Spleen (tissue), 11 donors: ENCODE results near the gene LRRFIP2. TPM values are rescaled to one million over a fixed set of nuclear protein-coding genes. Genes with fewer than 3 reads are reported as not detected.
A peak's percentile ranks its signal among the peaks of the same experiment; 100 is the strongest.
"Not testable (repeated sequence)": the region's sequence is repeated elsewhere in the genome, so short reads cannot be mapped to it uniquely, and the experiment has no call there.

Source experiments
- DNase-seq: peaks from one replicate; pipeline ENCODE4 v3.0.0-alpha.2; 2020
- H3K27ac ChIP-seq, 8 donors: fragments of 200-600 bp; sonication (generic) in 7 of 8; 1 replicate in 4 of 8; 2 replicates in 4 of 8; pipeline versions ENCODE4 v1.5.0 to v1.8.0; 2016 to 2021; ENCODE audit warnings: inconsistent platforms in 4 of 8, mild to moderate bottlenecking in 4 of 8, moderate library complexity in 1 of 8
- H3K27me3 ChIP-seq, 7 donors: fragments of 200-600 bp; sonication (generic) in 6 of 7; replicated peaks in 1 of 7; 1 replicate in 4 of 7; 2 replicates in 3 of 7; pipeline versions ENCODE4 v1.5.0 to v1.8.0; 2016 to 2021; ENCODE audit warnings: inconsistent platforms in 3 of 7, mild to moderate bottlenecking in 1 of 7
- H3K36me3 ChIP-seq, 6 donors: fragments of 200-600 bp; sonication (generic) in 5 of 6; 1 replicate in 4 of 6; 2 replicates in 2 of 6; pipeline versions ENCODE4 v1.5.0 to v1.8.0; 2016 to 2021; ENCODE audit warnings: inconsistent platforms in 2 of 6
- H3K4me1 ChIP-seq, 6 donors: fragments of 200-600 bp; sonication (generic) in 5 of 6; 1 replicate in 3 of 6; 2 replicates in 3 of 6; pipeline versions ENCODE4 v1.5.0 to v1.8.0; 2016 to 2021; ENCODE audit warnings: inconsistent platforms in 3 of 6
- H3K4me3 ChIP-seq, 8 donors: fragments of 200-600 bp; sonication (generic) in 7 of 8; 1 replicate in 4 of 8; 2 replicates in 4 of 8; pipeline versions ENCODE4 v1.5.0 to v1.8.0; 2016 to 2021; ENCODE audit warnings: inconsistent platforms in 4 of 8, mild to moderate bottlenecking in 4 of 8, moderate library complexity in 2 of 8
- H3K9me3 ChIP-seq, 8 donors: fragments of 200-600 bp; sonication (generic) in 7 of 8; 1 replicate in 4 of 8; 2 replicates in 4 of 8; pipeline versions ENCODE4 v1.5.0 to v1.8.0; 2016 to 2021; ENCODE audit warnings: inconsistent platforms in 4 of 8
- POLR2A ChIP-seq, 3 donors: fragments of 450-650 bp; IDR thresholded peaks; one replicate each; pipeline ENCODE4 v1.5.1; 2017; ENCODE audit warnings: antibody characterized with exemption in 3 of 3, mild to moderate bottlenecking in 1 of 3
- POLR2AphosphoS5 ChIP-seq, 3 donors: sonication (generic); formaldehyde crosslinking; IDR thresholded peaks; one replicate each; pipeline ENCODE4 v1.5.1; 2017; ENCODE audit warnings: antibody characterized with exemption in 3 of 3
- WGBS, 5 donors: extraction: QIAGEN DNeasy Blood & Tissue Kit in 3 of 5; methylation state at CpG; one replicate each; pipeline versions ENCODE4 v1.1.5 to v1.1.7; 2013 to 2018; 5-methylcytosine and 5-hydroxymethylcytosine counted together
- intact Hi-C: fragments of 100-400 bp; cut with DNase I; formaldehyde crosslinking; loops from one replicate; pipeline ENCODE4 v1.15.0; 2023; ENCODE audit warnings: low total_unique reads
- polyA plus RNA-seq, 3 donors: library from polyadenylated mRNA; stranded (reverse); fragments of 200-250 nt; gene quantifications; one replicate each; pipeline ENCODE4 v1.2.1, GENCODE V29; 2013
- total RNA-seq, 7 donors: library from RNA; depleted of rRNA in 3 of 7; stranded (reverse); fragments of >200 nt in 3 of 7; fragmentation: NEBNext Ultra II Directional in 4 of 7; extraction: Animal tissue kit (Norgen Biotek cat#: 25700) in 4 of 7; gene quantifications; one replicate each; pipeline versions ENCODE4 v1.1.0 to v1.2.1, GENCODE V29; 2016 to 2021
- TF ChIP-seq, protein P1 (sequence below), 11 experiments: fragments of 200-600 bp in 7 of 11; fragments of 450-650 bp in 4 of 11; sonication (generic) in 4 of 11; IDR thresholded peaks in 8 of 11; conservative IDR thresholded peaks in 3 of 11; 1 replicate in 7 of 11; 2 replicates in 4 of 11; pipeline versions ENCODE4 v1.4.0 to v1.8.0; 2016 to 2021; ENCODE audit warnings: antibody characterized with exemption in 11 of 11, inconsistent platforms in 4 of 11, mild to moderate bottlenecking in 1 of 11
- donor health status: healthy with polysubstance abuse.
- donor health status: DM: no; HTN: no; CAD: no; lungs with moderate emphysema.
- donor health status: DM: no; HTN: no; CAD: no.
- donor health status: Bipolar disorder and iron deficiency.
- donor health status: healthy.
- donor health status: DM: no; HTN: no; CAD: no.
- donor health status: DM: yes; HTN: yes; CAD: no.

LRRFIP2 gene
- total and polyA plus RNA-seq, 10 donors = 18.9 to 111 (median 86.9) TPM

DNA sequence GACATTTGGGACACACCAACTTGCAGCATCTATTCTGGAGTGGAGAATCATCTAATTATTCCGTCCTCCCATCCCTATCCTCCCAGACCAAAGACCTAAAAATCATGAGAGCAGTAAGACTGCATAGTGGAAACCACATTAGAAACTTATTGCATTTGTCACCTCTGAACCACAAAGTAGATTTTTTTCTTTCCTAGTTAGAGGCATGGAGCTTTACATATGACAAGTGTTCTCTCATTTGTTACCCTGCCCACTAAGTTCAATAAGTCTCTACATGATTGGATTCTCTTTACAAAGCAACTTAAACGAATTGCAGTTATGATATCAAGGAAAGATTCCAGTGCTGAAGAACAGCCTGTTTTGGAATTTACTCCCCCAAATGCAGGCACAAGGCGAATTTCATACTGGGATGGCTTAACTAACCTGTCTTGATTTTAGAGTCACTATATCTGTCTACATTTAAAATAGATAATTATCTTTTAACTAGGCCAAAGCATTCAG lies 42.3 kb upstream of the LRRFIP2 start:
- H3K4me3 ChIP-seq = no peak overlapping the region
- DNase-seq = no peak
- peaks cover 0 to 2% (median 0%) of the 10 kb centered on the region in 8 donors for H3K9me3 ChIP-seq
- TF ChIP-seq POLR2AphosphoS5 (IDR thresholded peaks at IDR 0.05) (no peak), POLR2A (IDR thresholded peaks at IDR 0.05) (no peak)
- TF ChIP-seq, protein P1, sequence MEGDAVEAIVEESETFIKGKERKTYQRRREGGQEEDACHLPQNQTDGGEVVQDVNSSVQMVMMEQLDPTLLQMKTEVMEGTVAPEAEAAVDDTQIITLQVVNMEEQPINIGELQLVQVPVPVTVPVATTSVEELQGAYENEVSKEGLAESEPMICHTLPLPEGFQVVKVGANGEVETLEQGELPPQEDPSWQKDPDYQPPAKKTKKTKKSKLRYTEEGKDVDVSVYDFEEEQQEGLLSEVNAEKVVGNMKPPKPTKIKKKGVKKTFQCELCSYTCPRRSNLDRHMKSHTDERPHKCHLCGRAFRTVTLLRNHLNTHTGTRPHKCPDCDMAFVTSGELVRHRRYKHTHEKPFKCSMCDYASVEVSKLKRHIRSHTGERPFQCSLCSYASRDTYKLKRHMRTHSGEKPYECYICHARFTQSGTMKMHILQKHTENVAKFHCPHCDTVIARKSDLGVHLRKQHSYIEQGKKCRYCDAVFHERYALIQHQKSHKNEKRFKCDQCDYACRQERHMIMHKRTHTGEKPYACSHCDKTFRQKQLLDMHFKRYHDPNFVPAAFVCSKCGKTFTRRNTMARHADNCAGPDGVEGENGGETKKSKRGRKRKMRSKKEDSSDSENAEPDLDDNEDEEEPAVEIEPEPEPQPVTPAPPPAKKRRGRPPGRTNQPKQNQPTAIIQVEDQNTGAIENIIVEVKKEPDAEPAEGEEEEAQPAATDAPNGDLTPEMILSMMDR (IDR thresholded peaks at IDR 0.05 in 8 of 11, conservative IDR thresholded peaks at IDR 0.05 in 3 of 11) = no peak
- H3K4me1 ChIP-seq = peaks cover 0 to 14% (median 7%) of the 10 kb centered on the region in 6 donors
- H3K27ac ChIP-seq = peak overlapping the region in 5 of 8 donors; percentile 18 to 74 (median 46)
- no peaks in the 10 kb centered on the region for H3K27me3 ChIP-seq
- no peaks in the 10 kb centered on the region for H3K36me3 ChIP-seq
- intact Hi-C loops = loop anchor here (10.0 kb wide), 2 partner anchors 192 to 492 kb away; no protein-coding TSS in a partner anchor
- WGBS, 5 donors = 79 to 85% (median 83%) methylated on average over 3 of the region's 3 CpGs

DNA sequence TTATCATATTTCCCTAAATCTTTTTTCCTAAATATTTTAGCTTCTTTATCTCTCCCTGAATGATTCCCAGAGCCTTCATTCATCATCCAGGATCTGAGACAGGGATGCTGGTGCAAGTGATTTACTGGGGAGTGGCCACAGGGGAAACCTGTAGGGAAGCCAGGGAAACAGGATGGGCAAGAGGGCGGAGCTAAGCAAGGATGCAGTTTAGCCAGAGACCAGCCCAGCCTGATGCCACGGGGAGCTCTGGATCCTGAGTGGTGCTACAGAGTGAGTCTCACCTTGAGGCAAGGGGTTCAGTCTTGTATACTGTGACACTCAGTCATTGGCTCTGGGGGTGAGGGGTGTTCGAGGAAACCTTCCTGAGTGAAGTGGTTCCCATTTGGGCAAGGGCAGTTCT lies 39.7 kb upstream of the LRRFIP2 start:
- no peaks in the 10 kb centered on the region for H3K27me3 ChIP-seq
- 53 to 83% (median 68%) methylated on average over 3 of the region's 3 CpGs for WGBS, 5 donors
- no peak overlapping the region for H3K27ac ChIP-seq
- H3K36me3 ChIP-seq = no peaks in the 10 kb centered on the region
- no peak overlapping the region for H3K4me3 ChIP-seq
- DNase-seq = no peak
- TF ChIP-seq POLR2AphosphoS5 (IDR thresholded peaks at IDR 0.05) (no peak), POLR2A (IDR thresholded peaks at IDR 0.05) (no peak)
- TF ChIP-seq, protein P1 (IDR thresholded peaks at IDR 0.05 in 8 of 11, conservative IDR thresholded peaks at IDR 0.05 in 3 of 11) = no peak
- peaks cover 0 to 14% (median 7%) of the 10 kb centered on the region in 6 donors for H3K4me1 ChIP-seq
- peaks cover 0 to 5% (median 0%) of the 10 kb centered on the region in 8 donors for H3K9me3 ChIP-seq
- intact Hi-C loops = loop anchor here (10.0 kb wide), 2 partner anchors 189 to 489 kb away; no protein-coding TSS in a partner anchor

DNA sequence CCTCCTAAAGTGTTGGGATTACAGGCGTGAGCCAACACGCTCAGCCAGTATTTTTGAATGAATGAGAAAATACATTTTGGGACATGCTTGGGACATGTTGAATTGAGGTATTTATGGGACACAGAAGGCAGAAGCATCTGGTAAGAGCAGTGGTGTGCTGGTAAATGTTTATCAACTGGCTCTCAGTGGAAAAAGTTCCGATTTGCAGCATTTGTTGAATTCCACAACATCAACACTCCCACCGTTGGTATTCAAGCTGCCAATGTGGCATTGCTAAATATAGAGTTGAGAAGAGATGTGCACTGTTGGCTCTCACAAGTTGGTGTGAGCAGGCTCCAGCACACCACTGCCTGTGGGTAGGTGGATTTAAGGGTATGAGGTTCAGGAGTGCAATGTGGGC lies 35.8 kb upstream of the LRRFIP2 start:
- Histone ChIP-seq H3K4me3 (no peak overlapping the region), H3K4me1 (peaks cover 0 to 10% (median 4%) of the 10 kb centered on the region in 6 donors), H3K27ac (no peak overlapping the region), H3K27me3 (no peaks in the 10 kb centered on the region), H3K9me3 (peaks cover 0 to 12% (median 3%) of the 10 kb centered on the region in 8 donors), H3K36me3 (no peaks in the 10 kb centered on the region)
- 80 to 89% (median 86%) methylated on average over 4 of the region's 4 CpGs for WGBS, 5 donors
- TF ChIP-seq POLR2A (IDR thresholded peaks at IDR 0.05) (no peak), POLR2AphosphoS5 (IDR thresholded peaks at IDR 0.05) (no peak)
- TF ChIP-seq, protein P1 (IDR thresholded peaks at IDR 0.05 in 8 of 11, conservative IDR thresholded peaks at IDR 0.05 in 3 of 11) = no peak
- DNase-seq = no peak
- intact Hi-C loops = loop anchor here (10.0 kb wide), 2 partner anchors 185 to 485 kb away; no protein-coding TSS in a partner anchor

DNA sequence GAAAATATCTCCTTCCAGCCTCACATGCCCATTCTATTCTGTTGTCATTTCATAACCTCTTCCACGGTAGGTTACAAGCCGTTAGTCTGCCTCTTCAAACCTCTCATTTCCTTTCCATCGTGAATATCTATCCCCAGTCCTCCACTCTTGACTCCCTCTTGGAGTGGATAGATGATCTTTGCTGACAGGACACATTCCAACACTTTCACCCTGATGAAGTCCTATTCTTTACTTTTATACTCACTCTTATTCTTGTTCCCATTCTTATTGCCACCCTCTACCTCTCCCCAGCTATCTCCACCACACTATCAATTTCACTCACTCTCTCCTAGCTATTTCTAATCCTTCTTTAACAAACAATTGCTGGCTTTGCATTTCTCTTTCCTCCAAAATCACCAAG lies 34.2 kb upstream of the LRRFIP2 start:
- H3K27me3 ChIP-seq, H3K4me3 ChIP-seq, intact Hi-C loops, DNase-seq, H3K4me1 ChIP-seq, H3K36me3 ChIP-seq, H3K27ac ChIP-seq: not testable (repeated sequence)
- H3K9me3 ChIP-seq = peaks cover 0 to 12% (median 3%) of the 10 kb centered on the region in 8 donors
- 62 to 90% (median 79%) methylated on average over 3 of the region's 3 CpGs for WGBS, 5 donors

DNA sequence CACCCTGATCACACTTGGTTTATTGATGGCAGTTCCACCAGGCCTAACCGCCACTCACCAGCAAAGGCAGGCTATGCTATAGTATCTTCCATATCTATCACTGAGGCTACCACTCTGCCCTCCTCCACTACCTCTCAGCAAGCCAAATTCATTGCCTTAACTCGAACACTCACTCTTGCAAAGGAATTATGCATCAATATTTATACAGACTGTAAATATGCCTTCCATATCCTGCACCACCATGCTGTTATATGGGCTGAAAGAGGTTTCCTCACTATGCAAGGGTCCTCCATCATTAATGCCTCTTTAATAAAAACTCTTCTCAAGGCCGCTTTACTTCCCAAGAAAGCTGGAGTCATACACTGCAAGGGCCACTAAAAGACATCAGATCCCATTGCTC lies 33.6 kb upstream of the LRRFIP2 start:
- H3K27ac ChIP-seq, DNase-seq, H3K36me3 ChIP-seq, H3K27me3 ChIP-seq, intact Hi-C loops, H3K4me3 ChIP-seq, H3K4me1 ChIP-seq: not testable (repeated sequence)
- 89 to 99% (median 94%) methylated on average over 3 of the region's 3 CpGs for WGBS, 5 donors
- peaks cover 0 to 12% (median 3%) of the 10 kb centered on the region in 8 donors for H3K9me3 ChIP-seq

DNA sequence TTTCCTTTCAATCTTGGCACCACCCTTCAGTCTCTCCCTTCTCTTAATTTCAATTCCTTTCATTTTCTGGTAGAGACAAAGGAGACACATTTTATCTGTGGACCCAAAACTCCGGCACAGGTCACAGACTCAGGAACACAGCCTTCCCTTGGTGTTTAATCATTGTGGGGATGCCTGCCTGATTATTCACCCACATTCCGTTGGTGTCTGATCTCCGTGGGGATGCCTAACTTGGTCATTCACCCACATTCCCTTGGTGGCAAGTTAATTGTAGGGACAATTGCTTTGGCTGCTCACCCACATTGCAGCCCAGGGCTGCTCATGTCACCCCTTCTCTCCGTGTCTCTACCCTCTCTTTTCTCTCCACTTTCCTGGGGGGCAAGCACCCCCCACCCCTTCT lies 31.7 kb upstream of the LRRFIP2 start:
- H3K4me1 ChIP-seq, H3K27me3 ChIP-seq, DNase-seq, H3K9me3 ChIP-seq, H3K4me3 ChIP-seq, H3K36me3 ChIP-seq, intact Hi-C loops, H3K27ac ChIP-seq: not testable (repeated sequence)
- WGBS, 5 donors = 83 to 96% (median 92%) methylated on average over 4 of the region's 4 CpGs
